ENCODE results near the gene PAWR.
"Not testable (repeated sequence)": the region's sequence is repeated elsewhere in the genome, so short reads cannot be mapped to it uniquely, and the experiment has no call there.

Gene PAWR

GRCh38 chr12:79591988-79592387, 98.8 kb downstream of the PAWR start:
- DNase-seq (ENCODE audit: low read depth): no peak

GRCh38 chr12:79590751-79591150, 100.0 kb downstream of the PAWR start:
- DNase-seq (ENCODE audit: low read depth): no peak

DNA sequence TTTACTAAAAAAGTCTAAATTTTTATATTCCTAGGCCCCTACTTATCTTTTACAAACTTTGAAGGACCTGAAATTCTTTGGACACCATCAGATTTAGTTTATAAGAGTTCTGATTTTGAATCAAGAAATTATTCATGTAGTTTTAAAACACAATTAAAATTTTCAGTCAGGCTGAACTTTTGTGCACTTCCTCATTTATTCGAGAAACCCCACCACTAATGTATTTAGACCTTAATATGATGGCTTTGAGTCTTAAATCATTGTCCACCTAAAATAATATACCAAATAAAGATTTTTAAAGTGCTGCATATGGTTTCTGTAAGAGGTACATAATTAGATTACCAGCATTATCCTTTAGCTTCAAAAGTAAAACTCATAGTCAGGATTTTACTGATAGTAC, 103.4 kb downstream of the PAWR start:
- DNase-seq (ENCODE audit: low read depth): no peak

DNA sequence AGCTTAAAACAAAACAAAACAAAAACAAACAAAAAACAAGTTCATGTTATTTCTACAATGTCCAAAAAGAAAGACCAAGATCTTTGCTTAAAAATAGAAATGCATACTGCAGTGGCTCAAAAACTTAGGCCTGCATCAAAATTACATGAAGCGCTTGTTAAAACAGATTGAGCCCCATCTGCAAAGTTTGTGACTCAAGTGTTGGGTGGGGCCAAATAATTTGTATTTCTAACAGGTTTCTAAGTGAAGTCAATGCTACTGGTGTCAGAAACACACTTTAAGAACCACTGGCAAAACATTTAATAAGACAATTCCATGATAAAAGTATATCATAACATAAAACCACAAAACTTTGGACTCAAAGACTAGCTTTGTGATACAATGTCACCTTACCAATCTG, 105.6 kb downstream of the PAWR start:
- DNase-seq (ENCODE audit: low read depth): no peak

- no peak for DNase-seq (ENCODE audit: low read depth)
Measured at GRCh38 chr12:79573820-79574219, 116.9 kb downstream of the PAWR start.

DNA sequence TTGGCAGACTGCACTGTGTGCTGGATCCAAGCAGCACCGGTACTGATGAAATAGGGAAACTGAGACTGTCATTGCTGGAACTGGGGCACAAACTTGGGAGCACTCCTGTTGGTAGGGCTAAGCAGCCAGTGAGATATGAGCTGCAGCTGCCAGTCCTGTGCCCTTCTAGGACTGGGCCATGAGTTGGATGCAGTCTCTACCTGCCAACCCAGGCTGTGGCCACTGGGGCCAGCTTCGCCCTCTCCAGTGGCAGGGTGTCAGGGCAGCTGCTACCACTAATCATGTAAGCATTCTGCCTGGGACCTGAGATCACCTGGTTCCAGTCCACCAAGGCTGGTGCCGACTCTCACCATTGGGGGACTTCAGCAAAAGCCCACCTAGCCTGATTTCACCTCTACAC, 121.1 kb downstream of the PAWR start:
- DNase-seq (ENCODE audit: low read depth): no peak

GRCh38 chr12:79567175-79567563, 123.6 kb downstream of the PAWR start:
- no peak for DNase-seq (ENCODE audit: low read depth)

- DNase-seq (ENCODE audit: low read depth): no peak
Measured at GRCh38 chr12:79566452-79567174, 124.2 kb downstream of the PAWR start.

GRCh38 chr12:79564727-79565350, 125.9 kb downstream of the PAWR start:
- DNase-seq (ENCODE audit: low read depth): not testable (repeated sequence)

GRCh38 chr12:79563021-79563740, 127.6 kb downstream of the PAWR start:
- DNase-seq (ENCODE audit: low read depth): no peak

DNA sequence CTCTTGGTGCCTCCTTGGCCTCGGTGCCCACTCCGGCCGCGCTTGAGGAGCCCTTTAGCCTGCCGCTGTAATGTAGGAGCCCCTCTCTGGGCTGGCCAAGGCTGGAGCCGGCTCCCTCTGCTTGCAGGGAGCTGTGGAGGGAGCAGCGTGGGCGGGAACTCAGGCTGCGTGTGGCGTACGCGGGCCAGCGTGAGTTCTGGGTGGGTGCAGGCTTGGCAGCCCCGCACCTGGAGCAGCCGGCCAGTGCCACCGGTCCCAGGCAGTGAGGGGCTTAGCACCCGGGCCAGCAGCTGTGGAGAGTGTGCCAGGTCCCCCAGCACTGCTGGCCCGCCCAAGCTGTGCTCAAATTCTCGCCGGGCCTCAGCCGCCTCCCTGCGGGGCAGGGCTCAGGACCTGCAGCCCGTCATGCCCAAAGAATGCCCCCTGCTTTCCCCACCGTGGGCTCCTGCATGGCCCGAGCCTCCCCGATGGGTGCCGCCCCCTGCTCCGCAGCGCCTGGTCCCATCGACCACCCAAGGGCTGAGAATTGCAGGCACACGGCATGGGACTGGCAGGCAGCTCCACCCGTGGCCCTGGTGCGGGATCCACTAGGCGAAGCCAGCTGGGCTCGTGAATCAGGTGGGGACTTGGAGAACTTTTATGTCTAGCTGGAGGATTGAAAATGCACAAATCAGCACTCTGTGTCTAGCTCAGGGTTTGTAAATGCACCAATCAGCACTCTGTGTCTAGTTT, 129.2 kb downstream of the PAWR start:
- DNase-seq (ENCODE audit: low read depth): no peak

DNA sequence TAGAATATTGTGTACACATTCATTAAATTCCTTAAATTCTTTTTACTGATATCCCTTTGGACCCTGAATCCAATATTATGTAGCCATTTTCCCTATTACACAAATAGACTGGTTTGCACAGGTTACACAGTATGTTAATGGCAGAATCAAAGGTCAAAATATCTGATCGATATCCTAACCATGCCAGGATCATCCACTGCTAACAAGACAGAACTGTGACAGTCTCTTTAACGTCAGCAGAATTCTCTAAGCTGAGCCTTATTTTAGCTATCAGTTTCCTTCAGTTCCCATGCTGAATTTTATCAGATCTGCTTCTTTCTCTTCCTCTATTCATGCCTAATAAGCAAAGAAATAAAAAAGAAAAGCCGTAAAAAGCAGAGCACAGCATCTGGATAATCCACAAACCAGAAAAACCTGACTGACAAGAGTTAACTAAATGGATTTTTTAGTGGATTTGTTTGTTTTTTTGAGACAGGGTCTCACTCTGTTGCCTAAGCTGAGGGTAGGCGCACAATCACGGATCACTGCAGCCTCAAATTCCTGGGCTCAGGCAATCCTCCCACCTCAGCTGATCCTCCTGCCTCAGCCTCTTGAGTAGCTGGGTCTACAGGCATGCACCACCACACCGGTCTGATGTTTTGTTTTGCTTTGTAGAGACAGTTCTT, 130.4 kb downstream of the PAWR start:
- DNase-seq (ENCODE audit: low read depth): no peak

DNA sequence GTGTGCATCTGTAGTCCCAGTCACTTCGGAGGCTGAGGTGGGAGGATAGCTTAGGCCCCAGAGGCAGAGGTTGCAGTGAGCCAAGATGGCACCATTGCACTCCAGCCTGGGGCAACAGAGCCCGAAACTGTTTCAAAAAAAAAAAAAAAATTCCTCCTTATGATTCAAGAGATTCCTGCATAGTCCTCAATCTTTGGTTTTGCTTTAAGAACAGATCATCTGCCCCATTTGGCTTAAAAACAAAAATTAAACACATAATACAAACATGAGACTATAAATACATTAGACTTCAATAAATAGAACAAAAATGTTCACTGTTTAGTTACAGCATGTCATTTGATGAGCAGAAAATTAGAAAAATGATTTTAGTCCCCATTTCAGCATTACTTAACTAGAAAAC, 131.2 kb downstream of the PAWR start:
- DNase-seq (ENCODE audit: low read depth): no peak

- no peak for DNase-seq (ENCODE audit: low read depth)
Measured at GRCh38 chr12:79558924-79559469, 131.8 kb downstream of the PAWR start.

GRCh38 chr12:79557690-79558315, 133.0 kb downstream of the PAWR start:
- no peak for DNase-seq (ENCODE audit: low read depth)

DNA sequence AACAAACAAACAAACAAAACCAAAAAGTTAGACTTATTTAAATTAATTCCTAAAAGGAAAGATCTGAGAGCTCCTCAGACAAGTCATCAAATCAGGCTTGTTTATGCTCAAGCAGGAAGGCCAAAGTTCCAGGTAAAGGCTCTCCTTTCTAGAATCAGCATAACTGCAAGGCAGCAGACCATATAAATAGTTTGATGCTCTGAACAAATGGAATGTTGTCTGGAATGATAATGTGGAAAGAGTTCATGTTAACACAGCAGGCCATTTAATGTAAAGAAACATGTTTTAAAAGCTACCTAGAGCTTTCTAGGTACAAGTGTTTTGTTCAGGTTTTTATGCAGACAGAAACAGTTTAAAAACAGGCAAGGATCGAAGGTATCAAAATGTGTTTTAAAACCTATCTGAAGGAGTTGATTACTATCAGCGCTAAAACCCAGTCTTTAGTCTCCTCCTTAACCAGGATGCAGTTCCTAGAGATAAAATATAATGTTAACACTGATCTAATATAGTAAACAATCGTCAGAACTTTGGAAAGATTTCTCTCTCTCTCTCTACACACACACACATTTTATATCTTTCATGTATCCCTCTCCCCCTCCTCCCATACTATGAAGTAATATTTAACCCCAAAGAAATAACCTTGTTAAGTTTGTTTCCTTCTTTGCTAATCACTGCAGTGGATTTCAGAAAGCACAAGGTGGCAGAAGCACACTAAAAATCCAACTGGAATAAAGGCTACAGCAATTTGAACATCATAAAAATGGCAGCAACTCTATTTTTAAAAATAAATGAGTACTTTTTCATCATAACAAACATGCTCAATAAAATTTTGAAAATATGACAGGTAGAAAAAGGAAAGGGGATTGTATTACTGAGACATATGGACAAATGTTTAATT, 135.5 kb downstream of the PAWR start:
- DNase-seq (ENCODE audit: low read depth): no peak

- no peak for DNase-seq (ENCODE audit: low read depth)
Measured at GRCh38 chr12:79553863-79554574, 136.7 kb downstream of the PAWR start.

GRCh38 chr12:79552192-79552591, 138.6 kb downstream of the PAWR start:
- no peak for DNase-seq (ENCODE audit: low read depth)

- no peak for DNase-seq (ENCODE audit: low read depth)
Measured at GRCh38 chr12:79549531-79550271, 141.1 kb downstream of the PAWR start.

All from activated T-helper 9 cell treated with anti-CD3 and anti-CD28 coated beads, Interleukin-2, amount 50 U/mL, for 16 hours (primary cell).